Naive thymus-derived CD8-positive, alpha-beta T cell (primary cell): ENCODE measurements around the gene OOSP3. TPM values are rescaled to one million over a fixed set of nuclear protein-coding genes. Genes with fewer than 3 reads are reported as not detected.

Source experiments
- ATAC-seq, 2 donors: fragments of 150-1000 bp; cut with Tn5 transposase in 1 of 2; sonication (Bioruptor Pico), chemical (Tn5 transposase) in 1 of 2; 1 replicate in 1 of 2; 2 replicates in 1 of 2; pipeline ENCODE4 v1.10.0; 2021; ENCODE audit warnings: mild to moderate bottlenecking in 2 of 2, moderate library complexity in 2 of 2
- POLR2A ChIA-PET: fragments of 350-600 bp; sonication (Branson Sonifier 250); formaldehyde crosslinking; loops from one replicate; lab custom pipeline; 2021; ENCODE audit warnings: antibody characterized with exemption; lab: Charles Lee
- DNase-seq, 10 donors: peaks; one replicate each; pipeline versions ENCODE4 v3.0.0 to v3.0.0-alpha.2; 2020 to 2022
- H3K27ac Mint-ChIP-seq, 10 donors: one replicate each; pipeline ENCODE4 v1.8.0; 2020 to 2022; ENCODE audit warnings: mild to moderate bottlenecking in 10 of 10, mixed read lengths in 10 of 10, moderate library complexity in 4 of 10, inconsistent platforms in 1 of 10
- H3K27me3 Mint-ChIP-seq, 5 donors: one replicate each; pipeline ENCODE4 v1.8.0; 2021 to 2022; ENCODE audit warnings: mixed read lengths in 5 of 5
- H3K36me3 Mint-ChIP-seq, 3 donors: one replicate each; pipeline ENCODE4 v1.8.0; 2020 to 2022; ENCODE audit warnings: mixed read lengths in 3 of 3, mild to moderate bottlenecking in 2 of 3, inconsistent platforms in 1 of 3
- H3K4me1 Mint-ChIP-seq, 4 donors: one replicate each; pipeline ENCODE4 v1.8.0; 2021 to 2022; ENCODE audit warnings: mixed read lengths in 4 of 4
- H3K4me3 Mint-ChIP-seq, 10 donors: one replicate each; pipeline ENCODE4 v1.8.0; 2020 to 2022; ENCODE audit warnings: mild to moderate bottlenecking in 10 of 10, mixed read lengths in 10 of 10, moderate library complexity in 6 of 10, inconsistent platforms in 1 of 10
- H3K9me3 Mint-ChIP-seq, 9 donors: one replicate each; pipeline ENCODE4 v1.8.0; 2020 to 2022; ENCODE audit warnings: mixed read lengths in 9 of 9, mild to moderate bottlenecking in 3 of 9, inconsistent platforms in 1 of 9, moderate library complexity in 1 of 9
- polyA plus RNA-seq, 3 donors: library from polyadenylated mRNA; unstranded; fragments of 300-500 nt; fragmentation: Illumina TruSeq; gene quantifications; one replicate each; pipeline ENCODE4 v1.2.3, GENCODE V29; 2021
- total RNA-seq, 8 experiments: library from RNA in 2 of 8; stranded (reverse) in 2 of 8; gene quantifications; one replicate each; pipeline ENCODE4 v1.2.3 and lab custom pipeline; 2021 to 2026

Gene OOSP3
- total and polyA plus RNA-seq, 5 experiments from 2014 or later = 0.43 TPM; not detected in 4

GRCh38 chr11:59857439-59858434 lies 20.8 kb upstream of the OOSP3 start:
- Mint-ChIP-seq H3K4me3 (no peak overlapping the region), H3K27ac (peak overlapping the region in 2 of 10 donors; percentile 33 to 52), H3K9me3 (no peaks in the 10 kb centered on the region), H3K27me3 (peaks cover 2 to 19% (median 9%) of the 10 kb centered on the region in 5 donors), H3K36me3 (no peaks in the 10 kb centered on the region), H3K4me1 (peaks cover 0 to 10% (median 0%) of the 10 kb centered on the region in 4 donors)
- POLR2A ChIA-PET = no interaction called here
- ATAC-seq (no peak), DNase-seq (no peak)

DNA sequence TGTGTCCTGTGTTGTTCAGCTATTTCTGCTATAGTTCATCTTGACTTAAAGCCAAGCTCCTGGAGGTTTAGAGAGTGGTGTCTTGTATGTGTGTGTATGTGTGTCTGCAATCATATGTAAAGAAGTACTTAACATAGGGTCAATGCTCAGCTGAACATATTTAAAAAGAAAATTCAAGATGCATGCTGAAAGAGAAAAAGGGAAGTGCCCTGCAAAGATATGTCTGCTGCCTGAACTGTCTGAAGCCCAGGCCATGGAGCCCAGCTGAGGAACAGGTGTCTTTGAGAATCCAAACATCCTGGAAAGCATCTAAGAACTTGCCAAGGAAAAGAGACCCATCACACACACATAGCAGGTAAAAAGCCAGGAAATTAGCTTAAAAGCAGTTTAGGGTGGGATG lies 18.9 kb upstream of the OOSP3 start:
- H3K4me1 Mint-ChIP-seq = peaks cover 0 to 10% (median 0%) of the 10 kb centered on the region in 4 donors
- peaks cover 0 to 19% (median 12%) of the 10 kb centered on the region in 5 donors for H3K27me3 Mint-ChIP-seq
- no peak overlapping the region for H3K27ac Mint-ChIP-seq
- POLR2A ChIA-PET = no interaction called here
- ATAC-seq (no peak), DNase-seq (no peak)
- H3K9me3 Mint-ChIP-seq = no peaks in the 10 kb centered on the region
- no peaks in the 10 kb centered on the region for H3K36me3 Mint-ChIP-seq
- H3K4me3 Mint-ChIP-seq = no peak overlapping the region

DNA sequence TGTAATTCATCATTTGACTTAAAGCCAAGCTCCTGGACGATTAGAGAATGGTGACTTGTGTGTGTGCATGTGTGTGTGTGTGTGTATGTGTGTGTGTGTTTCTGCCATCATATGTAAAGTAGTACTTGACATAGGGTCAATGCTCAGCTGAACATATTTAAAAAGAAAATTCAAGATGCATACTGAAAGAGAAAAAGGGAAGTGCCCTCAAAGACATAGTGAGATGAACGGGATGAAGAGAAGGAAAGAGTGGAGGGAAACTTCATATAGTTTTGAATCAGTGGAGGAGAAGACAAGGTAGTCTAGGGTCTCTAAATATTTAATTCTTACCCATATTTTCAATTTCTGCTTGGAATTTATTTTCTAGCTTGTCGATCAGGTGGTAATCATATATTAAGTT lies 16.3 kb upstream of the OOSP3 start:
- ATAC-seq = no peak
- peaks cover 0 to 10% (median 0%) of the 10 kb centered on the region in 4 donors for H3K4me1 Mint-ChIP-seq
- H3K27ac Mint-ChIP-seq = no peak overlapping the region
- no peak for DNase-seq
- H3K4me3 Mint-ChIP-seq = no peak overlapping the region
- peaks cover 6 to 37% (median 12%) of the 10 kb centered on the region in 5 donors for H3K27me3 Mint-ChIP-seq
- POLR2A ChIA-PET = no interaction called here
- H3K9me3 Mint-ChIP-seq = peaks cover 0 to 3% (median 0%) of the 10 kb centered on the region in 9 donors
- H3K36me3 Mint-ChIP-seq = no peaks in the 10 kb centered on the region

DNA sequence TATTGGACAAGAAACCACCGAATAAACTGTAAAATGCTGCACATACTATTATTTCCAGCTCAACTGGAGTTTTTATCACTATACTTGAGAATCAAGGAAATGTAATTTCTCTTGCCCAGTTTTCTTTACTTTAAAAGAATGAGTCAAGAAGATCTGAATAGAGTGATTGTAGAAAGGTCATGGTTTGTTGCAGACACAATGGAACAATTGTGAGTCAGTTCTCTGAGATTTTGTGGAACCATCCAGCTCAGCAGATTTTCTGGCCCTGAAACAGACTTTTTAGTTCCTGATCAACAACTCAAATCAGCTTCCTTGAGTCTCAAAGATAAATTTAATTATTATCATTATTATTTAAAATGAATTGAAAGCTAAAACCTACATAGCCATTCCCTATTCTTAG lies 13.6 kb upstream of the OOSP3 start:
- no peak overlapping the region for H3K4me3 Mint-ChIP-seq
- H3K9me3 Mint-ChIP-seq = peaks cover 0 to 4% (median 0%) of the 10 kb centered on the region in 9 donors
- POLR2A ChIA-PET = no interaction called here
- ATAC-seq (no peak), DNase-seq (no peak)
- H3K36me3 Mint-ChIP-seq = no peaks in the 10 kb centered on the region
- H3K4me1 Mint-ChIP-seq = no peaks in the 10 kb centered on the region
- H3K27me3 Mint-ChIP-seq = peaks cover 1 to 22% (median 10%) of the 10 kb centered on the region in 5 donors
- H3K27ac Mint-ChIP-seq = no peak overlapping the region

- POLR2A ChIA-PET = no interaction called here
- Mint-ChIP-seq H3K36me3 (peaks cover 0 to 2% (median 0%) of the 10 kb centered on the region in 3 donors), H3K27ac (no peak within 1 kb of the TSS), H3K4me1 (no peaks in the 10 kb centered on the region), H3K4me3 (no peak within 1 kb of the TSS), H3K9me3 (peaks cover 0 to 14% (median 7%) of the 10 kb centered on the region in 9 donors), H3K27me3 (peaks cover 1 to 22% (median 11%) of the 10 kb centered on the region in 5 donors)
- ATAC-seq = no peak
- no peak for DNase-seq
Observed at GRCh38 chr11:59866397-59866796, 12.2 kb upstream of the OOSP3 start, which contains the start of gene TCN1. Gene TCN1 (minus strand): TSS chr11:59866487. CDS start chr11:59866470, 17 bp downstream.

DNA sequence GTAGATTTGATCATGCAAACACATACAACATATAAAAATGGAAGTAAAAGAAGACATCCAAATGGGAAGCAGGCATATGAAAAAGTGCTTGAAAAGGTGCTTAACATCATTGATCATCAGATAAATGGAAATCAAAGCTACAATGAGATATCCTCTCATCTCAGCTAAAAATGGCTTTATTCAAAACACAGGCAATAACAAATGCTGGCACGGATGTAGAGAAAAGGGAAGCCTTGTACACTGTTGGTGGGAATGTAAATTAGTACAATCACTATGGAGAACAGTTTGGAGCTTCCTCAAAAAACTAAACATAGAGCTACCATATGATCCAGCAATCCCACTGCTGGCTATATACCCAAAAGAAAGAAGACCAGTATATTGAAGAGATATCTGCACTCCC lies 11.7 kb upstream of the OOSP3 start:
- H3K9me3 Mint-ChIP-seq = peaks cover 2 to 19% (median 11%) of the 10 kb centered on the region in 9 donors
- POLR2A ChIA-PET = no interaction called here
- DNase-seq = no peak
- no peak overlapping the region for H3K27ac Mint-ChIP-seq
- no peaks in the 10 kb centered on the region for H3K4me1 Mint-ChIP-seq
- H3K36me3 Mint-ChIP-seq = peaks cover 0 to 7% (median 0%) of the 10 kb centered on the region in 3 donors
- ATAC-seq = no peak
- peaks cover 4 to 22% (median 11%) of the 10 kb centered on the region in 5 donors for H3K27me3 Mint-ChIP-seq
- H3K4me3 Mint-ChIP-seq = no peak overlapping the region

DNA sequence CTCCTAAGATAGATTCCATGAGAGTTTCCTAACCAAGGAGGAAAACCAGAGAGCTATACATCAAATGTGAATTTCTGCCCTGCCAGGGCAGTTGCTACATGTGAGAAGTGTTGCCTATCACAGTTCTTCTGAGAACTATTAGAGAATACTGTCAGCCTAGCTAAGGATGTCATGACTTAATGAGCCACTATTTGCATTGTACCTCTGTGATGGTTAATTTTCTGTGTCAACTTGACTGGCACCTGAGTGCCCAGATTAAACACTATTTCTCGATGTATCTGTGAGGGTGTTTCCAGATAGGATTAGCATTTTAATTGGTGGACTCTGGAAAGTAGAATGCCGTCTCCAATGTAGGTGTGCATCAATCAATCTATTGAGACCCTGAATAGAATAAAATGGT lies 10.6 kb upstream of the OOSP3 start:
- Mint-ChIP-seq H3K27me3 (peaks cover 4 to 22% (median 12%) of the 10 kb centered on the region in 5 donors), H3K9me3 (peaks cover 2 to 21% (median 11%) of the 10 kb centered on the region in 9 donors), H3K36me3 (peaks cover 0 to 9% (median 0%) of the 10 kb centered on the region in 3 donors), H3K4me1 (no peaks in the 10 kb centered on the region), H3K4me3 (no peak overlapping the region), H3K27ac (no peak overlapping the region)
- DNase-seq (no peak), ATAC-seq (no peak)
- POLR2A ChIA-PET = no interaction called here

- Mint-ChIP-seq H3K27me3 (peaks cover 8 to 34% (median 15%) of the 10 kb centered on the region in 5 donors), H3K4me3 (no peak overlapping the region), H3K27ac (no peak overlapping the region), H3K4me1 (no peaks in the 10 kb centered on the region), H3K36me3 (peaks cover 0 to 9% (median 0%) of the 10 kb centered on the region in 3 donors), H3K9me3 (peaks cover 2 to 20% (median 9%) of the 10 kb centered on the region in 9 donors)
- DNase-seq (no peak), ATAC-seq (no peak)
- POLR2A ChIA-PET = no interaction called here
Observed at GRCh38 chr11:59872076-59872475, 6.5 kb upstream of the OOSP3 start.

DNA sequence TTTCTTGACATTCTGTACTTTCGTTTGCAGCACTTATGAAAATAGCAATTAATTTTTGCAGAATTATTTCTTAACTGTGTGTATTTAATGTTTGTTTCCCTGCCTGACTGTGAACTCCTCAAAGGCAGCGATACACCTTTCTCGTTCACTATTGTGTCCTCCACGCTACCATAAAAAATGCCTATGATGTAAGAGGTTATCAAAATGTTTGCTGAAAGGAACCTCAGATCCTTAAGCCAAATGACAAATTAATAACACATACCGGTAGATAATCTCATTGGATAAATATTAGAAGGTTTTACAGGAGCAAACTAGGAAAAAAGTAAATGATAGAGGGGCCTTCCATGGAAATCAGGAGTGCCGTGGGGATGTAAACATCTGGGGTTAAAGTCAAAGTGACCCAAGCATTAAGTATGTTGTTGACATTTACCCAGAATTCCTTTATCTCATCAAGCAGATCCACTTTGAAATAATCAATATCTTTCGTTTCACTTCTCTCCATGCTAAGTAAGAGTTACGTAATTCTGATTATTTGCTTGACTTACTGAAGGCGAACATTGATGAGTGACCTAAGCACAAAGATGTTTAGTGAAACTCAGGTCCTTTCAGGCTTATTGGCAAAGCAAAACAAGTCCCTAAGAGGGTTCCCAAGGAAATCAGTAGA lies 2.6 kb upstream of the OOSP3 start:
- Mint-ChIP-seq H3K27me3 (peaks cover 8 to 35% (median 19%) of the 10 kb centered on the region in 5 donors), H3K36me3 (peaks cover 0 to 9% (median 0%) of the 10 kb centered on the region in 3 donors), H3K4me1 (no peaks in the 10 kb centered on the region), H3K4me3 (no peak overlapping the region), H3K27ac (no peak overlapping the region), H3K9me3 (peaks cover 2 to 12% (median 6%) of the 10 kb centered on the region in 9 donors)
- DNase-seq = no peak
- POLR2A ChIA-PET = no interaction called here
- no peak for ATAC-seq

GRCh38 chr11:59877325-59877724 lies 1.3 kb upstream of the OOSP3 start:
- DNase-seq (no peak), ATAC-seq (no peak)
- peaks cover 0 to 2% (median 0%) of the 10 kb centered on the region in 9 donors for H3K9me3 Mint-ChIP-seq
- no peaks in the 10 kb centered on the region for H3K4me1 Mint-ChIP-seq
- peaks cover 8 to 36% (median 16%) of the 10 kb centered on the region in 5 donors for H3K27me3 Mint-ChIP-seq
- POLR2A ChIA-PET = no interaction called here
- no peaks in the 10 kb centered on the region for H3K36me3 Mint-ChIP-seq
- H3K27ac Mint-ChIP-seq = no peak overlapping the region
- H3K4me3 Mint-ChIP-seq = no peak overlapping the region

- no peak overlapping the region for H3K4me3 Mint-ChIP-seq
- H3K27ac Mint-ChIP-seq = no peak overlapping the region
- H3K36me3 Mint-ChIP-seq = no peaks in the 10 kb centered on the region
- DNase-seq (no peak), ATAC-seq (no peak)
- H3K27me3 Mint-ChIP-seq = peaks cover 8 to 36% (median 16%) of the 10 kb centered on the region in 5 donors
- POLR2A ChIA-PET = no interaction called here
- H3K9me3 Mint-ChIP-seq = peaks cover 0 to 2% (median 0%) of the 10 kb centered on the region in 9 donors
- H3K4me1 Mint-ChIP-seq = no peaks in the 10 kb centered on the region
Observed at GRCh38 chr11:59877784-59878183, 798 bp upstream of the OOSP3 start.

GRCh38 chr11:59879567-59879966 lies 985 bp downstream of the OOSP3 start:
- Mint-ChIP-seq H3K36me3 (no peaks in the 10 kb centered on the region), H3K4me1 (no peaks in the 10 kb centered on the region), H3K4me3 (no peak overlapping the region), H3K27ac (no peak overlapping the region), H3K9me3 (no peaks in the 10 kb centered on the region), H3K27me3 (peaks cover 8 to 32% (median 15%) of the 10 kb centered on the region in 5 donors)
- POLR2A ChIA-PET = no interaction called here
- ATAC-seq (no peak), DNase-seq (no peak)
